HEK293 (cell line): ENCODE data around the gene CTSH.

Experiments
- CTCF ChIA-PET: fragments of 350-600 bp; formaldehyde crosslinking; extraction: SDS; loops from one replicate; lab custom pipeline; 2021; ENCODE audit warnings: antibody characterized with exemption; lab: Yijun Ruan, JAX
- POLR2A ChIA-PET: fragments of 300-600 bp; formaldehyde crosslinking; extraction: SDS; loops from one replicate; lab custom pipeline; 2020; ENCODE audit warnings: antibody characterized with exemption, inconsistent platforms; lab: Yijun Ruan, JAX
- H3K27ac ChIP-seq: fragments of 200-500 bp; sonication (Bioruptor generic); 2 replicates; pipeline ENCODE4 v1.5.1; 2014; ENCODE audit warnings: low read depth, low read length, control low read depth, inconsistent platforms; ENCODE audit errors: extremely low read depth
- H3K36me3 ChIP-seq, 2 experiments: fragments of 200-500 bp in 1 of 2; sonication (Bioruptor generic) in 1 of 2; 1 replicate in 1 of 2; 2 replicates in 1 of 2; pipeline ENCODE4 v1.5.1; 2014 to 2017; ENCODE audit warnings: inconsistent platforms in 2 of 2, low read length in 2 of 2; ENCODE audit not compliant: control insufficient read depth in 2 of 2, insufficient read depth in 1 of 2
- H3K4me1 ChIP-seq: fragments of 200-500 bp; sonication (Bioruptor generic); 2 replicates; pipeline ENCODE4 v1.5.1; 2014; ENCODE audit warnings: mild to moderate bottlenecking, low read length, inconsistent platforms; ENCODE audit not compliant: control insufficient read depth, insufficient read depth
- H3K4me3 ChIP-seq: 2 replicates; pipeline ENCODE4 v1.5.1; 2011; ENCODE audit warnings: low read depth, mild to moderate bottlenecking, control low read depth, low read length, moderate library complexity
- H3K9me3 ChIP-seq: fragments of 200-500 bp; sonication (Bioruptor generic); 2 replicates; pipeline ENCODE4 v1.5.1; 2014; ENCODE audit warnings: low read depth, low read length, inconsistent platforms; ENCODE audit not compliant: control insufficient read depth, insufficient read depth
- KLF1 ChIP-seq: fragments of 450-650 bp; formaldehyde crosslinking; IDR thresholded peaks from 2 replicates; pipeline ENCODE4 v1.5.1; 2016; ENCODE audit warnings: missing biosample characterization, missing genetic modification characterization
- REPIN1 ChIP-seq: fragments of 450-650 bp; formaldehyde crosslinking; IDR thresholded peaks from 2 replicates; pipeline ENCODE4 v1.5.1; 2017; ENCODE audit warnings: missing biosample characterization, missing genetic modification characterization, low read depth
- ZBTB17 ChIP-seq: fragments of 450-650 bp; formaldehyde crosslinking; IDR thresholded peaks from 2 replicates; pipeline ENCODE4 v1.5.1; 2016; ENCODE audit warnings: missing biosample characterization, missing genetic modification characterization
- ZIC2 ChIP-seq: fragments of 450-650 bp; formaldehyde crosslinking; IDR thresholded peaks from 2 replicates; pipeline ENCODE4 v1.5.1; 2016; ENCODE audit warnings: missing biosample characterization, missing genetic modification characterization
- ZNF10 ChIP-seq: fragments of 450-650 bp; formaldehyde crosslinking; IDR thresholded peaks from 2 replicates; pipeline ENCODE4 v1.5.1; 2017; ENCODE audit warnings: missing biosample characterization, missing genetic modification characterization
- ZNF302 ChIP-seq: fragments of 450-650 bp; formaldehyde crosslinking; IDR thresholded peaks from 2 replicates; pipeline ENCODE4 v1.5.1; 2016; ENCODE audit warnings: missing biosample characterization, missing genetic modification characterization, low read depth
- ZNF335 ChIP-seq: fragments of 450-650 bp; formaldehyde crosslinking; conservative IDR thresholded peaks from 2 replicates; pipeline ENCODE4 v1.5.1; 2016; ENCODE audit warnings: missing biosample characterization, missing genetic modification characterization
- ZNF416 ChIP-seq: fragments of 450-650 bp; formaldehyde crosslinking; IDR thresholded peaks from 2 replicates; pipeline ENCODE4 v1.5.1; 2016; ENCODE audit warnings: missing biosample characterization, missing genetic modification characterization
- ZNF549 ChIP-seq: fragments of 450-650 bp; IDR thresholded peaks from 2 replicates; pipeline ENCODE4 v1.5.1; 2018; ENCODE audit warnings: missing biosample characterization, missing genetic modification characterization, mild to moderate bottlenecking, inconsistent platforms, moderate library complexity
- ZNF558 ChIP-seq: fragments of 450-650 bp; formaldehyde crosslinking; IDR thresholded peaks from 2 replicates; pipeline ENCODE4 v1.5.1; 2016; ENCODE audit warnings: missing biosample characterization, missing genetic modification characterization
- ZNF560 ChIP-seq: fragments of 450-650 bp; formaldehyde crosslinking; IDR thresholded peaks from 2 replicates; pipeline ENCODE4 v1.5.1; 2017; ENCODE audit warnings: missing biosample characterization, missing genetic modification characterization, borderline replicate concordance
- ZNF596 ChIP-seq: fragments of 450-650 bp; IDR thresholded peaks from 2 replicates; pipeline ENCODE4 v1.5.0; 2018; ENCODE audit warnings: missing biosample characterization, mild to moderate bottlenecking, missing genetic modification characterization, moderate library complexity
- ZNF610 ChIP-seq: fragments of 450-650 bp; formaldehyde crosslinking; IDR thresholded peaks from 2 replicates; pipeline ENCODE4 v1.5.1; 2016; ENCODE audit warnings: missing biosample characterization, missing genetic modification characterization, borderline replicate concordance
- TF ChIP-seq, protein P1 (sequence below): fragments of 450-650 bp; formaldehyde crosslinking; IDR thresholded peaks from 2 replicates; pipeline ENCODE4 v1.5.1; 2016; ENCODE audit warnings: missing biosample characterization, missing genetic modification characterization
- TF ChIP-seq, protein P2 (sequence below): fragments of 450-650 bp; formaldehyde crosslinking; IDR thresholded peaks from 2 replicates; pipeline ENCODE4 v1.5.1; 2016; ENCODE audit warnings: missing biosample characterization, missing genetic modification characterization
- TF ChIP-seq, protein P3 (sequence below): fragments of 450-650 bp; formaldehyde crosslinking; IDR thresholded peaks from 2 replicates; pipeline ENCODE4 v1.5.1; 2016; ENCODE audit warnings: missing biosample characterization, missing genetic modification characterization, low read depth
- TF ChIP-seq, protein P4 (sequence below): fragments of 450-650 bp; formaldehyde crosslinking; conservative IDR thresholded peaks from 2 replicates; pipeline ENCODE4 v1.5.1; 2016; ENCODE audit warnings: low read depth, missing biosample characterization, missing genetic modification characterization
- TF ChIP-seq, protein P5 (sequence below): fragments of 450-650 bp; formaldehyde crosslinking; IDR thresholded peaks from 2 replicates; pipeline ENCODE4 v1.5.1; 2016; ENCODE audit warnings: missing biosample characterization, missing genetic modification characterization
- TF ChIP-seq, protein P6 (sequence below): fragments of 450-650 bp; formaldehyde crosslinking; IDR thresholded peaks from 2 replicates; pipeline ENCODE4 v1.5.1; 2017; ENCODE audit warnings: missing biosample characterization, missing genetic modification characterization

The CTSH gene

DNA sequence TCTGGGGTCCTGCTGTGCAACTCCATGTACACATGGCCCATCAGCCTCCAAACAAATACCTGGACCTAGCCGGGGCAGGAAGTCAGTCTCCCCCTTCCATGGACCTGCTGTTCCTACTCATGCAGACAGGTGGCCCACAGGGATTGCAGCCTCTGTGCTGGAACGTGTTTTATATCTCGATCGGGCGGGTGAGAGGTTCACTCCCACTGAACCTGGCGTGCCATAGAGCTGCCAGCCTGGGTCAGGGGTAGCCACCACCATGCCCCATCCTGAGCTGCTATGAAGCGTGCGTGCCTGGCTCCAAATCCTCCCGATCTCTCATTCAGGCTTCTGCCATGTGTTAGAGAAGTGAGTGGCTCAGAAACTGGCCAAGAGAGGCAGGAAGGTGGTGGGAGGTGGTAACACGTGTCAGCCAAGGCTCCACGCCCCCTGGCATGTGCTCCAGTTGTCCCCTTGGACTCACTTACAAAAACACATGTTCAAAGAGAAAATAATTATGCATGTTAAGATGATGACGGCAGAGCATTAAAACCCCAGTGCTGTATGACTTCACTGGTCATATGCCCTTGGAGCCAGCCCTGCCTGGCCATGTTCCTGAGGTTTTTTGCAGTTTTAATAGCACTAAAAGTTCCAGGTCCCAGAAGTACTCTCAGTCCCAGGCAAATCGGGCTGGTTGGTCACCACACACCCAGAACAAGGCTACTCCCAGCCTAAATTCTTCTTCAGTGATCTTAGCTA lies 30.6 kb downstream of the CTSH start (continued):
- TF ChIP-seq, protein P1, sequence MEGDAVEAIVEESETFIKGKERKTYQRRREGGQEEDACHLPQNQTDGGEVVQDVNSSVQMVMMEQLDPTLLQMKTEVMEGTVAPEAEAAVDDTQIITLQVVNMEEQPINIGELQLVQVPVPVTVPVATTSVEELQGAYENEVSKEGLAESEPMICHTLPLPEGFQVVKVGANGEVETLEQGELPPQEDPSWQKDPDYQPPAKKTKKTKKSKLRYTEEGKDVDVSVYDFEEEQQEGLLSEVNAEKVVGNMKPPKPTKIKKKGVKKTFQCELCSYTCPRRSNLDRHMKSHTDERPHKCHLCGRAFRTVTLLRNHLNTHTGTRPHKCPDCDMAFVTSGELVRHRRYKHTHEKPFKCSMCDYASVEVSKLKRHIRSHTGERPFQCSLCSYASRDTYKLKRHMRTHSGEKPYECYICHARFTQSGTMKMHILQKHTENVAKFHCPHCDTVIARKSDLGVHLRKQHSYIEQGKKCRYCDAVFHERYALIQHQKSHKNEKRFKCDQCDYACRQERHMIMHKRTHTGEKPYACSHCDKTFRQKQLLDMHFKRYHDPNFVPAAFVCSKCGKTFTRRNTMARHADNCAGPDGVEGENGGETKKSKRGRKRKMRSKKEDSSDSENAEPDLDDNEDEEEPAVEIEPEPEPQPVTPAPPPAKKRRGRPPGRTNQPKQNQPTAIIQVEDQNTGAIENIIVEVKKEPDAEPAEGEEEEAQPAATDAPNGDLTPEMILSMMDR (tag by site-specific recombination), result peak; percentile 34; the same call in 1 of the 2 replicates
- TF ChIP-seq ZNF549 (tag by site-specific recombination) (no peak), ZNF302 (tag by site-specific recombination) (no peak), ZNF596 (tag by site-specific recombination) (no peak), ZBTB17 (tag by site-specific recombination) (0 out of 2 replicates have a peak, but pooled peaks have one; percentile 26)

DNA sequence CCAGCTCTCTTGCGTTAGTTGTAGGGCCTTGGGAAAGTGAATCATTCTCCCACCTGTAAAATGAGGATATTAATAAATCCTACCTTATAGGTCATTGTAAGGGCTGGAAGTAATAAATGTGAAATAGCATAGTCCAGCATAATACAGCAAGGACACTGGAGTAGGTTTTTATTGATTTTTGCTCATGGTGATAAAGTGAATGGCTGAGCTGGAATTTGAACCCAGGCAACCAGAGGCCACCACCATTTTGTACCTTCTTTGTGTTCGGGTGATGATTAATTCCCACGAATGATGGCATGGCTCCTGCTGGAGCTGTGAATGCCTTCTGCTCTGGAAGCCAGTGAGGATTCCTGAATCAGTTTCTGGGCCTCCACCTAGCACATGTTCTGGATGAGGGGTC lies 31.8 kb downstream of the CTSH start:
- Histone ChIP-seq H3K4me1 (no peaks in the 10 kb centered on the region), H3K36me3 (peaks cover 35 to 53% of the 10 kb centered on the region in 2 experiments), H3K27ac (no peak overlapping the region), H3K4me3 (no peak overlapping the region), H3K9me3 (no peaks in the 10 kb centered on the region)
- CTCF ChIA-PET, result interaction anchor here (1.0 to 9.6 kb wide), 5 partner anchors 9 to 271 kb away, joined by 4 to 157 read pairs (median 6); no protein-coding TSS in a partner anchor
- POLR2A ChIA-PET, result no interaction called here
- no peak for TF ChIP-seq ZIC2 (tag by site-specific recombination)
- TF ChIP-seq, protein P2, sequence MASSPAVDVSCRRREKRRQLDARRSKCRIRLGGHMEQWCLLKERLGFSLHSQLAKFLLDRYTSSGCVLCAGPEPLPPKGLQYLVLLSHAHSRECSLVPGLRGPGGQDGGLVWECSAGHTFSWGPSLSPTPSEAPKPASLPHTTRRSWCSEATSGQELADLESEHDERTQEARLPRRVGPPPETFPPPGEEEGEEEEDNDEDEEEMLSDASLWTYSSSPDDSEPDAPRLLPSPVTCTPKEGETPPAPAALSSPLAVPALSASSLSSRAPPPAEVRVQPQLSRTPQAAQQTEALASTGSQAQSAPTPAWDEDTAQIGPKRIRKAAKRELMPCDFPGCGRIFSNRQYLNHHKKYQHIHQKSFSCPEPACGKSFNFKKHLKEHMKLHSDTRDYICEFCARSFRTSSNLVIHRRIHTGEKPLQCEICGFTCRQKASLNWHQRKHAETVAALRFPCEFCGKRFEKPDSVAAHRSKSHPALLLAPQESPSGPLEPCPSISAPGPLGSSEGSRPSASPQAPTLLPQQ, result no peak
- no peak for TF ChIP-seq ZNF335 (tag by site-specific recombination)
- TF ChIP-seq ZNF416 (tag by site-specific recombination), result no peak
- TF ChIP-seq, protein P3, sequence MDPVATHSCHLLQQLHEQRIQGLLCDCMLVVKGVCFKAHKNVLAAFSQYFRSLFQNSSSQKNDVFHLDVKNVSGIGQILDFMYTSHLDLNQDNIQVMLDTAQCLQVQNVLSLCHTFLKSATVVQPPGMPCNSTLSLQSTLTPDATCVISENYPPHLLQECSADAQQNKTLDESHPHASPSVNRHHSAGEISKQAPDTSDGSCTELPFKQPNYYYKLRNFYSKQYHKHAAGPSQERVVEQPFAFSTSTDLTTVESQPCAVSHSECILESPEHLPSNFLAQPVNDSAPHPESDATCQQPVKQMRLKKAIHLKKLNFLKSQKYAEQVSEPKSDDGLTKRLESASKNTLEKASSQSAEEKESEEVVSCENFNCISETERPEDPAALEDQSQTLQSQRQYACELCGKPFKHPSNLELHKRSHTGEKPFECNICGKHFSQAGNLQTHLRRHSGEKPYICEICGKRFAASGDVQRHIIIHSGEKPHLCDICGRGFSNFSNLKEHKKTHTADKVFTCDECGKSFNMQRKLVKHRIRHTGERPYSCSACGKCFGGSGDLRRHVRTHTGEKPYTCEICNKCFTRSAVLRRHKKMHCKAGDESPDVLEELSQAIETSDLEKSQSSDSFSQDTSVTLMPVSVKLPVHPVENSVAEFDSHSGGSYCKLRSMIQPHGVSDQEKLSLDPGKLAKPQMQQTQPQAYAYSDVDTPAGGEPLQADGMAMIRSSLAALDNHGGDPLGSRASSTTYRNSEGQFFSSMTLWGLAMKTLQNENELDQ (tag by site-specific recombination), result no peak
- TF ChIP-seq ZNF10 (tag by site-specific recombination), result no peak
- no peak for TF ChIP-seq ZNF558 (tag by site-specific recombination)
- no peak for TF ChIP-seq ZNF610 (tag by site-specific recombination)
- TF ChIP-seq KLF1 (tag by site-specific recombination), result no peak
- no peak for TF ChIP-seq REPIN1 (tag by site-specific recombination)
- TF ChIP-seq, protein P4, sequence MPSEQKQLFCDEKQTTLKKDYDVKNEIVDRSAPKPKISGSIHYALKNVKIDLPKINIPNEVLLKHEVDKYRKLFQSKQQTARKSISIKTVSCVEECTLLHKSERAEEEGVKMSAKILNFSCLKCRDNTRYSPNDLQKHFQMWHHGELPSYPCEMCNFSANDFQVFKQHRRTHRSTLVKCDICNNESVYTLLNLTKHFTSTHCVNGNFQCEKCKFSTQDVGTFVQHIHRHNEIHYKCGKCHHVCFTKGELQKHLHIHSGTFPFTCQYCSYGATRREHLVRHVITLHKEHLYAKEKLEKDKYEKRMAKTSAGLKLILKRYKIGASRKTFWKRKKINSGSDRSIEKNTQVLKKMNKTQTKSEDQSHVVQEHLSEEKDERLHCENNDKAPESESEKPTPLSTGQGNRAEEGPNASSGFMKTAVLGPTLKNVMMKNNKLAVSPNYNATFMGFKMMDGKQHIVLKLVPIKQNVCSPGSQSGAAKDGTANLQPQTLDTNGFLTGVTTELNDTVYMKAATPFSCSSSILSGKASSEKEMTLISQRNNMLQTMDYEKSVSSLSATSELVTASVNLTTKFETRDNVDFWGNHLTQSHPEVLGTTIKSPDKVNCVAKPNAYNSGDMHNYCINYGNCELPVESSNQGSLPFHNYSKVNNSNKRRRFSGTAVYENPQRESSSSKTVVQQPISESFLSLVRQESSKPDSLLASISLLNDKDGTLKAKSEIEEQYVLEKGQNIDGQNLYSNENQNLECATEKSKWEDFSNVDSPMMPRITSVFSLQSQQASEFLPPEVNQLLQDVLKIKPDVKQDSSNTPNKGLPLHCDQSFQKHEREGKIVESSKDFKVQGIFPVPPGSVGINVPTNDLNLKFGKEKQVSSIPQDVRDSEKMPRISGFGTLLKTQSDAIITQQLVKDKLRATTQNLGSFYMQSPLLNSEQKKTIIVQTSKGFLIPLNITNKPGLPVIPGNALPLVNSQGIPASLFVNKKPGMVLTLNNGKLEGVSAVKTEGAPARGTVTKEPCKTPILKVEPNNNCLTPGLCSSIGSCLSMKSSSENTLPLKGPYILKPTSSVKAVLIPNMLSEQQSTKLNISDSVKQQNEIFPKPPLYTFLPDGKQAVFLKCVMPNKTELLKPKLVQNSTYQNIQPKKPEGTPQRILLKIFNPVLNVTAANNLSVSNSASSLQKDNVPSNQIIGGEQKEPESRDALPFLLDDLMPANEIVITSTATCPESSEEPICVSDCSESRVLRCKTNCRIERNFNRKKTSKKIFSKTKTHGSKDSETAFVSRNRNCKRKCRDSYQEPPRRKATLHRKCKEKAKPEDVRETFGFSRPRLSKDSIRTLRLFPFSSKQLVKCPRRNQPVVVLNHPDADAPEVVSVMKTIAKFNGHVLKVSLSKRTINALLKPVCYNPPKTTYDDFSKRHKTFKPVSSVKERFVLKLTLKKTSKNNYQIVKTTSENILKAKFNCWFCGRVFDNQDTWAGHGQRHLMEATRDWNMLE (tag by site-specific recombination), result no peak
- no peak for TF ChIP-seq ZNF560
- TF ChIP-seq, protein P5, sequence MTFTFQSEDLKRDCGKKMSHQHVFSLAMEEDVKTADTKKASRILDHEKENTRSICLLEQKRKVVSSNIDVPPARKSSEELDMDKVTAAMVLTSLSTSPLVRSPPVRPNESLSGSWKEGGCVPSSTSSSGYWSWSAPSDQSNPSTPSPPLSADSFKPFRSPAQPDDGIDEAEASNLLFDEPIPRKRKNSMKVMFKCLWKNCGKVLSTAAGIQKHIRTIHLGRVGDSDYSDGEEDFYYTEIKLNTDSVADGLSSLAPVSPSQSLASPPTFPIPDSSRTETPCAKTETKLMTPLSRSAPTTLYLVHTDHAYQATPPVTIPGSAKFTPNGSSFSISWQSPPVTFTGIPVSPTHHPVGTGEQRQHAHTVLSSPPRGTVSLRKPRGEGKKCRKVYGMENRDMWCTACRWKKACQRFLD (tag by site-specific recombination), result no peak
- TF ChIP-seq, protein P6, sequence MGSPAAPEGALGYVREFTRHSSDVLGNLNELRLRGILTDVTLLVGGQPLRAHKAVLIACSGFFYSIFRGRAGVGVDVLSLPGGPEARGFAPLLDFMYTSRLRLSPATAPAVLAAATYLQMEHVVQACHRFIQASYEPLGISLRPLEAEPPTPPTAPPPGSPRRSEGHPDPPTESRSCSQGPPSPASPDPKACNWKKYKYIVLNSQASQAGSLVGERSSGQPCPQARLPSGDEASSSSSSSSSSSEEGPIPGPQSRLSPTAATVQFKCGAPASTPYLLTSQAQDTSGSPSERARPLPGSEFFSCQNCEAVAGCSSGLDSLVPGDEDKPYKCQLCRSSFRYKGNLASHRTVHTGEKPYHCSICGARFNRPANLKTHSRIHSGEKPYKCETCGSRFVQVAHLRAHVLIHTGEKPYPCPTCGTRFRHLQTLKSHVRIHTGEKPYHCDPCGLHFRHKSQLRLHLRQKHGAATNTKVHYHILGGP (tag by site-specific recombination), result no peak
